Measurements from ENCODE around the gene IFNG. TPM values are rescaled to one million over a fixed set of nuclear protein-coding genes. Genes with fewer than 3 reads are reported as not detected.

Gene IFNG
- total RNA-seq, 1 experiment from 2014 or later: 0.44 TPM

DNA sequence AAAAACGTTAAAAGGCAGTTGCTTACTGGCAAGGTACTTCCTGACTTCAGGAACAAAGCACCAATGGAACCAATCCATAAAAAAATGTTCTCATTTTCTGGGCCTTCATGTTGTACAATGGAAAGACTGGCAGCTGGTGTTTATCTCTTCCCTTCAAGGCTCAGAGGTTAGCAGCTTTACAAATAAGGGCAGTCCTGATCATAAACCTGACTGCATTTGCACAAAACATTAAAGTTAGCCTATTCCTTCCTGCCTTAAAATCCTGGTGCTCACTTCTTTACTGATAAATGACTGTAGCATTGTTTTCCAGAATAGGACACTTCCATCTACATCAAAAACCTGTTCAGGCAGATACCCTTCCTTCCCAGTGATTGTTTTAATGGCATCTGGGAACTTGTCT lies 46.9 kb upstream of the IFNG start:
- Histone ChIP-seq H3K4me3 (replicated peaks in 1 of 2; ENCODE audit: low read depth in 1 of 2, low read length in 2 of 2) (no peak overlapping the region), H3K4me2 (ENCODE audit: low read length) (no peak overlapping the region), H3K27ac (ENCODE audit: low read depth, low read length) (no peak overlapping the region), H3K27me3 (ENCODE audit: insufficient read depth, low read length) (no peaks in the 10 kb centered on the region), H2AFZ (ENCODE audit: low read depth, low read length, poor library complexity, severe bottlenecking) (no peak overlapping the region), H4K20me1 (ENCODE audit: insufficient read depth) (no peaks in the 10 kb centered on the region), H3K36me3 (ENCODE audit: control insufficient read depth in 1 of 2, insufficient read depth in 2 of 2, low read length in 2 of 2) (no peaks in the 10 kb centered on the region), H3K9me3 (ENCODE audit: control insufficient read depth in 1 of 2, insufficient read depth in 1 of 2, low read depth in 1 of 2, low read length in 2 of 2) (no peaks in the 10 kb centered on the region), H3K9ac (ENCODE audit: low read length) (no peak overlapping the region), H3K9me2 (ENCODE audit: insufficient read depth) (no peaks in the 10 kb centered on the region), H3K4me1 (ENCODE audit: control insufficient read depth in 1 of 2, insufficient read depth in 2 of 2, low read length in 2 of 2) (peaks cover 0 to 5% of the 10 kb centered on the region in 2 experiments; a peak in 1 of 4 replicates), H3K79me2 (ENCODE audit: insufficient read depth, low read length) (no peaks in the 10 kb centered on the region)
- TF ChIP-seq, protein P1, sequence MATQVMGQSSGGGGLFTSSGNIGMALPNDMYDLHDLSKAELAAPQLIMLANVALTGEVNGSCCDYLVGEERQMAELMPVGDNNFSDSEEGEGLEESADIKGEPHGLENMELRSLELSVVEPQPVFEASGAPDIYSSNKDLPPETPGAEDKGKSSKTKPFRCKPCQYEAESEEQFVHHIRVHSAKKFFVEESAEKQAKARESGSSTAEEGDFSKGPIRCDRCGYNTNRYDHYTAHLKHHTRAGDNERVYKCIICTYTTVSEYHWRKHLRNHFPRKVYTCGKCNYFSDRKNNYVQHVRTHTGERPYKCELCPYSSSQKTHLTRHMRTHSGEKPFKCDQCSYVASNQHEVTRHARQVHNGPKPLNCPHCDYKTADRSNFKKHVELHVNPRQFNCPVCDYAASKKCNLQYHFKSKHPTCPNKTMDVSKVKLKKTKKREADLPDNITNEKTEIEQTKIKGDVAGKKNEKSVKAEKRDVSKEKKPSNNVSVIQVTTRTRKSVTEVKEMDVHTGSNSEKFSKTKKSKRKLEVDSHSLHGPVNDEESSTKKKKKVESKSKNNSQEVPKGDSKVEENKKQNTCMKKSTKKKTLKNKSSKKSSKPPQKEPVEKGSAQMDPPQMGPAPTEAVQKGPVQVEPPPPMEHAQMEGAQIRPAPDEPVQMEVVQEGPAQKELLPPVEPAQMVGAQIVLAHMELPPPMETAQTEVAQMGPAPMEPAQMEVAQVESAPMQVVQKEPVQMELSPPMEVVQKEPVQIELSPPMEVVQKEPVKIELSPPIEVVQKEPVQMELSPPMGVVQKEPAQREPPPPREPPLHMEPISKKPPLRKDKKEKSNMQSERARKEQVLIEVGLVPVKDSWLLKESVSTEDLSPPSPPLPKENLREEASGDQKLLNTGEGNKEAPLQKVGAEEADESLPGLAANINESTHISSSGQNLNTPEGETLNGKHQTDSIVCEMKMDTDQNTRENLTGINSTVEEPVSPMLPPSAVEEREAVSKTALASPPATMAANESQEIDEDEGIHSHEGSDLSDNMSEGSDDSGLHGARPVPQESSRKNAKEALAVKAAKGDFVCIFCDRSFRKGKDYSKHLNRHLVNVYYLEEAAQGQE (IDR thresholded peaks at IDR 0.05; ENCODE audit: low read depth): no peak
- TF ChIP-seq SP1 (IDR thresholded peaks at IDR 0.05; ENCODE audit: low read depth) (no peak), SIN3A (IDR thresholded peaks at IDR 0.05; ENCODE audit: low read depth) (no peak), ZNF274 (IDR thresholded peaks at IDR 0.05; ENCODE audit: low read depth, low read length) (no peak), FOSL1 (IDR thresholded peaks at IDR 0.05; ENCODE audit: low read depth) (no peak), POLR2A (IDR thresholded peaks at IDR 0.05; ENCODE audit: borderline replicate concordance, extremely low read depth, insufficient read depth, insufficient read length) (no peak), ELF1 (IDR thresholded peaks at IDR 0.05; ENCODE audit: borderline replicate concordance, low read depth) (no peak), EZH2phosphoT487 (IDR thresholded peaks at IDR 0.05; ENCODE audit: borderline replicate concordance) (no peak), EZH2 (IDR thresholded peaks at IDR 0.05) (no peak), TCF7L2 (IDR thresholded peaks at IDR 0.05; ENCODE audit: borderline replicate concordance, extremely low read depth, insufficient read depth, insufficient read length) (no peak), POLR2AphosphoS5 (IDR thresholded peaks at IDR 0.05; ENCODE audit: low read depth, low read length) (no peak)
- TF ChIP-seq, protein P2, sequence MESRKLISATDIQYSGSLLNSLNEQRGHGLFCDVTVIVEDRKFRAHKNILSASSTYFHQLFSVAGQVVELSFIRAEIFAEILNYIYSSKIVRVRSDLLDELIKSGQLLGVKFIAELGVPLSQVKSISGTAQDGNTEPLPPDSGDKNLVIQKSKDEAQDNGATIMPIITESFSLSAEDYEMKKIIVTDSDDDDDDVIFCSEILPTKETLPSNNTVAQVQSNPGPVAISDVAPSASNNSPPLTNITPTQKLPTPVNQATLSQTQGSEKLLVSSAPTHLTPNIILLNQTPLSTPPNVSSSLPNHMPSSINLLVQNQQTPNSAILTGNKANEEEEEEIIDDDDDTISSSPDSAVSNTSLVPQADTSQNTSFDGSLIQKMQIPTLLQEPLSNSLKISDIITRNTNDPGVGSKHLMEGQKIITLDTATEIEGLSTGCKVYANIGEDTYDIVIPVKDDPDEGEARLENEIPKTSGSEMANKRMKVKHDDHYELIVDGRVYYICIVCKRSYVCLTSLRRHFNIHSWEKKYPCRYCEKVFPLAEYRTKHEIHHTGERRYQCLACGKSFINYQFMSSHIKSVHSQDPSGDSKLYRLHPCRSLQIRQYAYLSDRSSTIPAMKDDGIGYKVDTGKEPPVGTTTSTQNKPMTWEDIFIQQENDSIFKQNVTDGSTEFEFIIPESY (IDR thresholded peaks at IDR 0.05; ENCODE audit: extremely low read depth, insufficient replicate concordance, low read length): no peak
- intact Hi-C loops (cut with micrococcal nuclease): no loop called here
- BruUV-seq (replicated peaks): no TSS peak
- ChIA-PET RAD21 (ENCODE audit: low non-redundant PET in 1 of 2, low total read pairs in 2 of 2, uncharacterized antibody in 2 of 2, unreplicated experiment in 2 of 2) (no interaction called here), POLR2A (no interaction called here), CTCF (no interaction called here)
- DNase-seq (ENCODE audit: low read depth, low spot score) (no peak), ATAC-seq (no peak)
